ENCODE measurements around the gene EFHC2. TPM values are rescaled to one million over a fixed set of nuclear protein-coding genes. Genes with fewer than 3 reads are reported as not detected.

EFHC2 gene
- total and polyA plus RNA-seq, 10 of the 15 experiments (the other 5 are each of a cell fraction or from before 2014, with no cell fraction given) = 0.56 TPM; not detected in 9

- ChIA-PET SMC1A (ENCODE audit: uncharacterized antibody, unreplicated experiment) (interaction anchor here (0.7 to 3.3 kb wide), 16 partner anchors 9 to 633 kb away, joined by 3 to 24 read pairs (median 6); no protein-coding TSS in a partner anchor), CTCF (interaction anchor here (0.6 to 4.1 kb wide), 22 partner anchors 9 to 431 kb away, joined by 3 to 31 read pairs (median 4); no protein-coding TSS in a partner anchor), POLR2A (no interaction called here), RAD21 (ENCODE audit: unreplicated experiment) (interaction anchor here (0.7 to 2.5 kb wide), 8 partner anchors 22 to 701 kb away, joined by 3 to 18 read pairs (median 3); no protein-coding TSS in a partner anchor)
- Histone ChIP-seq H3K9me3 (replicated peaks; ENCODE audit: control insufficient read depth, insufficient read depth, low read length) (no peaks in the 10 kb centered on the region), H3K4me2 (ENCODE audit: control insufficient read depth, insufficient read depth) (no peak overlapping the region), H3K27ac (ENCODE audit: control insufficient read depth, insufficient read depth) (no peak overlapping the region), H3K36me3 (ENCODE audit: control insufficient read depth in 2 of 2, insufficient read depth in 2 of 2, low read length in 1 of 2) (no peaks in the 10 kb centered on the region), H3K4me3 (no peak overlapping the region), H4K20me1 (ENCODE audit: control insufficient read depth, insufficient read depth) (no peaks in the 10 kb centered on the region), H3K79me2 (ENCODE audit: control insufficient read depth, insufficient read depth, low read length) (no peaks in the 10 kb centered on the region), H2AFZ (ENCODE audit: control insufficient read depth, low read depth, low read length) (no peak overlapping the region), H3K9ac (ENCODE audit: control insufficient read depth, insufficient read depth, low read length) (no peak overlapping the region), H3K4me1 (ENCODE audit: control insufficient read depth, insufficient read depth, low read length) (no peaks in the 10 kb centered on the region), H3K27me3 (replicated peaks in 1 of 2; ENCODE audit: control insufficient read depth in 2 of 2, insufficient read depth in 2 of 2, low read length in 1 of 2) (peaks cover 0 to 3% of the 10 kb centered on the region in 2 experiments; a peak in 1 of 4 replicates)
- DNase-seq (ENCODE audit: low read depth, low spot score) (no peak), ATAC-seq (peak; percentile 63), FAIRE-seq (no peak)
- no peak for TF ChIP-seq IKZF1 (conservative IDR thresholded peaks at IDR 0.05)
- peak; percentile 35 to 49 (median 45); a peak in 5 of 6 replicates for TF ChIP-seq CTCF (IDR thresholded peaks at IDR 0.05 in 2 of 3, conservative IDR thresholded peaks at IDR 0.05 in 1 of 3; ENCODE audit: control insufficient read depth in 2 of 3, extremely low read depth in 1 of 3, insufficient read depth in 1 of 3, low read depth in 3 of 3, low read length in 3 of 3)
- no peak for TF ChIP-seq RAD51 (IDR thresholded peaks at IDR 0.05)
- TF ChIP-seq SMC3 (IDR thresholded peaks at IDR 0.05; ENCODE audit: borderline replicate concordance, low read length) = peak; percentile 42; the same call in 1 of the 2 replicates
- no peak for TF ChIP-seq ZNF207 (IDR thresholded peaks at IDR 0.05; ENCODE audit: borderline replicate concordance)
- no peak for TF ChIP-seq SRF (IDR thresholded peaks at IDR 0.05; ENCODE audit: low read depth in 2 of 2, low read length in 2 of 2)
- peak; percentile 50 for TF ChIP-seq RAD21 (IDR thresholded peaks at IDR 0.05; ENCODE audit: insufficient read depth, low read depth, low read length)
- no peak for TF ChIP-seq ATF2 (IDR thresholded peaks at IDR 0.05; ENCODE audit: low read length)
- intact Hi-C loops (cut with micrococcal nuclease; ENCODE audit: unreplicated experiment) = loop anchor here (1.0 to 5.0 kb wide), 2 partner anchors 286 to 407 kb away; no protein-coding TSS in a partner anchor
- no TSS peak for BruUV-seq (replicated peaks)
- in situ Hi-C loops (cut with MboI) = no loop called here
- WGBS (ENCODE audit: insufficient coverage, insufficient replicate concordance, low lambda C conversion rate, missing lambda C conversion rate) = 0% methylated on average over 1 of the region's 1 CpG
These were observed 99.5 kb downstream of the EFHC2 start for GRCh38 chrX:44244008-44244407.

Measured in GM12878 (cell line).